ENCODE data around the gene ANXA4.
"Not testable (repeated sequence)": the region's sequence is repeated elsewhere in the genome, so short reads cannot be mapped to it uniquely, and the experiment has no call there.

Gene ANXA4

GRCh38 chr2:69709290-69709689 is 32.6 kb upstream of the ANXA4 start:
- no peak overlapping the region for H3K4me3 ChIP-seq (ENCODE audit: low read depth, low read length)
- no peaks in the 10 kb centered on the region for H3K27me3 ChIP-seq (ENCODE audit: control insufficient read depth, insufficient read depth, low read length)

GRCh38 chr2:69711971-69712370 is 30.0 kb upstream of the ANXA4 start:
- no peaks in the 10 kb centered on the region for H3K36me3 ChIP-seq (ENCODE audit: control insufficient read depth, insufficient read depth, low read length)
- H3K9ac ChIP-seq (ENCODE audit: low read depth, low read length), result no peak overlapping the region
- peaks cover 19% of the 10 kb centered on the region for H3K4me1 ChIP-seq (ENCODE audit: control insufficient read depth, insufficient read depth, low read length)
- H3K27me3 ChIP-seq (ENCODE audit: control insufficient read depth, insufficient read depth, low read length), result no peaks in the 10 kb centered on the region
- no peak overlapping the region for H3K4me3 ChIP-seq (ENCODE audit: low read depth, low read length)
- no peaks in the 10 kb centered on the region for H3K9me3 ChIP-seq (ENCODE audit: control insufficient read depth, insufficient read depth, low read length)

More at GRCh38 chr2:69709290-69709689, 32.6 kb upstream of the ANXA4 start:
- Histone ChIP-seq H3K9me3 (ENCODE audit: control insufficient read depth, insufficient read depth, low read length) (no peaks in the 10 kb centered on the region), H3K36me3 (ENCODE audit: control insufficient read depth, insufficient read depth, low read length) (no peaks in the 10 kb centered on the region), H3K9ac (ENCODE audit: low read depth, low read length) (no peak overlapping the region), H3K4me1 (ENCODE audit: control insufficient read depth, insufficient read depth, low read length) (peaks cover 10% of the 10 kb centered on the region)

GRCh38 chr2:69714024-69714423 is 27.9 kb upstream of the ANXA4 start:
- Histone ChIP-seq H3K4me3 (ENCODE audit: low read depth, low read length) (no peak overlapping the region), H3K36me3 (ENCODE audit: control insufficient read depth, insufficient read depth, low read length) (no peaks in the 10 kb centered on the region), H3K27me3 (ENCODE audit: control insufficient read depth, insufficient read depth, low read length) (no peaks in the 10 kb centered on the region), H3K9me3 (ENCODE audit: control insufficient read depth, insufficient read depth, low read length) (no peaks in the 10 kb centered on the region), H3K4me1 (ENCODE audit: control insufficient read depth, insufficient read depth, low read length) (peaks cover 33% of the 10 kb centered on the region), H3K9ac (ENCODE audit: low read depth, low read length) (no peak overlapping the region)

- H3K9me3 ChIP-seq (ENCODE audit: control insufficient read depth, insufficient read depth, low read length); H3K4me3 ChIP-seq (ENCODE audit: low read depth, low read length); H3K36me3 ChIP-seq (ENCODE audit: control insufficient read depth, insufficient read depth, low read length); H3K27me3 ChIP-seq (ENCODE audit: control insufficient read depth, insufficient read depth, low read length); H3K9ac ChIP-seq (ENCODE audit: low read depth, low read length): not testable (repeated sequence)
- peaks cover 29% of the 10 kb centered on the region for H3K4me1 ChIP-seq (ENCODE audit: control insufficient read depth, insufficient read depth, low read length)
These were observed 27.3 kb upstream of the ANXA4 start for GRCh38 chr2:69714539-69715220.

GRCh38 chr2:69715964-69716363 is 26.0 kb upstream of the ANXA4 start:
- Histone ChIP-seq H3K4me3 (ENCODE audit: low read depth, low read length) (no peak overlapping the region), H3K36me3 (ENCODE audit: control insufficient read depth, insufficient read depth, low read length) (no peaks in the 10 kb centered on the region), H3K27me3 (ENCODE audit: control insufficient read depth, insufficient read depth, low read length) (no peaks in the 10 kb centered on the region), H3K9ac (ENCODE audit: low read depth, low read length) (no peak overlapping the region), H3K4me1 (ENCODE audit: control insufficient read depth, insufficient read depth, low read length) (peaks cover 29% of the 10 kb centered on the region), H3K9me3 (ENCODE audit: control insufficient read depth, insufficient read depth, low read length) (no peaks in the 10 kb centered on the region)

- H3K27me3 ChIP-seq (ENCODE audit: control insufficient read depth, insufficient read depth, low read length), result no peaks in the 10 kb centered on the region
- peaks cover 29% of the 10 kb centered on the region for H3K4me1 ChIP-seq (ENCODE audit: control insufficient read depth, insufficient read depth, low read length)
- H3K9me3 ChIP-seq (ENCODE audit: control insufficient read depth, insufficient read depth, low read length), result no peaks in the 10 kb centered on the region
- H3K36me3 ChIP-seq (ENCODE audit: control insufficient read depth, insufficient read depth, low read length), result no peaks in the 10 kb centered on the region
- no peak overlapping the region for H3K9ac ChIP-seq (ENCODE audit: low read depth, low read length)
- H3K4me3 ChIP-seq (ENCODE audit: low read depth, low read length), result no peak overlapping the region
These were observed 25.3 kb upstream of the ANXA4 start for GRCh38 chr2:69716555-69717120.

- no peak overlapping the region for H3K9ac ChIP-seq (ENCODE audit: low read depth, low read length)
- no peaks in the 10 kb centered on the region for H3K36me3 ChIP-seq (ENCODE audit: control insufficient read depth, insufficient read depth, low read length)
- H3K9me3 ChIP-seq (ENCODE audit: control insufficient read depth, insufficient read depth, low read length), result no peaks in the 10 kb centered on the region
- no peak overlapping the region for H3K4me3 ChIP-seq (ENCODE audit: low read depth, low read length)
- H3K27me3 ChIP-seq (ENCODE audit: control insufficient read depth, insufficient read depth, low read length), result no peaks in the 10 kb centered on the region
- peaks cover 29% of the 10 kb centered on the region for H3K4me1 ChIP-seq (ENCODE audit: control insufficient read depth, insufficient read depth, low read length)
These were observed 24.7 kb upstream of the ANXA4 start for GRCh38 chr2:69717186-69717585.

GRCh38 chr2:69717861-69718273 is 24.1 kb upstream of the ANXA4 start:
- Histone ChIP-seq H3K36me3 (ENCODE audit: control insufficient read depth, insufficient read depth, low read length) (no peaks in the 10 kb centered on the region), H3K9ac (ENCODE audit: low read depth, low read length) (no peak overlapping the region), H3K4me3 (ENCODE audit: low read depth, low read length) (no peak overlapping the region), H3K9me3 (ENCODE audit: control insufficient read depth, insufficient read depth, low read length) (no peaks in the 10 kb centered on the region), H3K27me3 (ENCODE audit: control insufficient read depth, insufficient read depth, low read length) (no peaks in the 10 kb centered on the region), H3K4me1 (ENCODE audit: control insufficient read depth, insufficient read depth, low read length) (peaks cover 29% of the 10 kb centered on the region)

GRCh38 chr2:69718338-69718965 is 23.5 kb upstream of the ANXA4 start:
- Histone ChIP-seq H3K9ac (ENCODE audit: low read depth, low read length) (no peak overlapping the region), H3K36me3 (ENCODE audit: control insufficient read depth, insufficient read depth, low read length) (no peaks in the 10 kb centered on the region), H3K9me3 (ENCODE audit: control insufficient read depth, insufficient read depth, low read length) (no peaks in the 10 kb centered on the region), H3K4me3 (ENCODE audit: low read depth, low read length) (peak overlapping the region; percentile 2), H3K27me3 (ENCODE audit: control insufficient read depth, insufficient read depth, low read length) (no peaks in the 10 kb centered on the region), H3K4me1 (ENCODE audit: control insufficient read depth, insufficient read depth, low read length) (peaks cover 25% of the 10 kb centered on the region)

GRCh38 chr2:69720404-69720803 is 21.5 kb upstream of the ANXA4 start:
- no peak overlapping the region for H3K4me3 ChIP-seq (ENCODE audit: low read depth, low read length)
- H3K9me3 ChIP-seq (ENCODE audit: control insufficient read depth, insufficient read depth, low read length), result no peaks in the 10 kb centered on the region
- H3K27me3 ChIP-seq (ENCODE audit: control insufficient read depth, insufficient read depth, low read length), result no peaks in the 10 kb centered on the region
- H3K9ac ChIP-seq (ENCODE audit: low read depth, low read length), result no peak overlapping the region
- no peaks in the 10 kb centered on the region for H3K36me3 ChIP-seq (ENCODE audit: control insufficient read depth, insufficient read depth, low read length)
- peaks cover 23% of the 10 kb centered on the region for H3K4me1 ChIP-seq (ENCODE audit: control insufficient read depth, insufficient read depth, low read length)

- H3K36me3 ChIP-seq (ENCODE audit: control insufficient read depth, insufficient read depth, low read length), result no peaks in the 10 kb centered on the region
- H3K9ac ChIP-seq (ENCODE audit: low read depth, low read length), result no peak overlapping the region
- H3K9me3 ChIP-seq (ENCODE audit: control insufficient read depth, insufficient read depth, low read length), result no peaks in the 10 kb centered on the region
- no peak overlapping the region for H3K4me3 ChIP-seq (ENCODE audit: low read depth, low read length)
- peaks cover 21% of the 10 kb centered on the region for H3K4me1 ChIP-seq (ENCODE audit: control insufficient read depth, insufficient read depth, low read length)
- H3K27me3 ChIP-seq (ENCODE audit: control insufficient read depth, insufficient read depth, low read length), result no peaks in the 10 kb centered on the region
These were observed 20.9 kb upstream of the ANXA4 start for GRCh38 chr2:69721022-69721421.

- H3K9me3 ChIP-seq (ENCODE audit: control insufficient read depth, insufficient read depth, low read length), result no peaks in the 10 kb centered on the region
- H3K4me3 ChIP-seq (ENCODE audit: low read depth, low read length), result no peak overlapping the region
- H3K4me1 ChIP-seq (ENCODE audit: control insufficient read depth, insufficient read depth, low read length), result no peaks in the 10 kb centered on the region
- H3K27me3 ChIP-seq (ENCODE audit: control insufficient read depth, insufficient read depth, low read length), result no peaks in the 10 kb centered on the region
- no peaks in the 10 kb centered on the region for H3K36me3 ChIP-seq (ENCODE audit: control insufficient read depth, insufficient read depth, low read length)
- H3K9ac ChIP-seq (ENCODE audit: low read depth, low read length), result no peak overlapping the region
These were observed 18.1 kb upstream of the ANXA4 start for GRCh38 chr2:69723791-69724190.
